ENCODE results near the gene IGFBP6.

The IGFBP6 gene, protein sequence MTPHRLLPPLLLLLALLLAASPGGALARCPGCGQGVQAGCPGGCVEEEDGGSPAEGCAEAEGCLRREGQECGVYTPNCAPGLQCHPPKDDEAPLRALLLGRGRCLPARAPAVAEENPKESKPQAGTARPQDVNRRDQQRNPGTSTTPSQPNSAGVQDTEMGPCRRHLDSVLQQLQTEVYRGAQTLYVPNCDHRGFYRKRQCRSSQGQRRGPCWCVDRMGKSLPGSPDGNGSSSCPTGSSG

DNA sequence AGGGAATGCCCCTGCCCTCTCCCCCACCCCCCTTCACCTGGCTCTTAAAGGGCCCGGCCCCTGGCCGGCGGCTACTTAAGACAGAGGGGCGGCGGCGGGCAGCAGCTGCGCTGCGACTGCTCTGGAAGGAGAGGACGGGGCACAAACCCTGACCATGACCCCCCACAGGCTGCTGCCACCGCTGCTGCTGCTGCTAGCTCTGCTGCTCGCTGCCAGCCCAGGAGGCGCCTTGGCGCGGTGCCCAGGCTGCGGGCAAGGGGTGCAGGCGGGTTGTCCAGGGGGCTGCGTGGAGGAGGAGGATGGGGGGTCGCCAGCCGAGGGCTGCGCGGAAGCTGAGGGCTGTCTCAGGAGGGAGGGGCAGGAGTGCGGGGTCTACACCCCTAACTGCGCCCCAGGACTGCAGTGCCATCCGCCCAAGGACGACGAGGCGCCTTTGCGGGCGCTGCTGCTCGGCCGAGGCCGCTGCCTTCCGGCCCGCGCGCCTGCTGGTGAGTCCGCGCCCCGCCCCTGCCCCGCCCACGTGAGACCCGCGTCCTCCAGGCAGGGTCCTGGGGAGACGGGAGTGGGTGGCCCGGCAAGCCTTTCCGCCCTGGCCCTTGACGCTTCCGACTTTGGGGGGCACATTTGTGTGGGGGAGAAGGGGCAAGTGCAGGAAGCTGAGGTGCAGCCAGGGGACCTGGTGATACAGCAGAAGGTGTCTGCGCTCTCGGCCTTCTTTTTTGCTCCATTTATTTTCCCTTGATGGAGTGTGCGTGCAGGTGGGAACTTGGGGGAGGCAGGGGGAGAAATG is at the start of gene IGFBP6:
IGFBP6 (plus strand) TSS at position 104 of the 790 bp plus-strand sequence; CDS start at position 155, 51 bp downstream.
- DNase-seq, result peak; percentile 85

DNA sequence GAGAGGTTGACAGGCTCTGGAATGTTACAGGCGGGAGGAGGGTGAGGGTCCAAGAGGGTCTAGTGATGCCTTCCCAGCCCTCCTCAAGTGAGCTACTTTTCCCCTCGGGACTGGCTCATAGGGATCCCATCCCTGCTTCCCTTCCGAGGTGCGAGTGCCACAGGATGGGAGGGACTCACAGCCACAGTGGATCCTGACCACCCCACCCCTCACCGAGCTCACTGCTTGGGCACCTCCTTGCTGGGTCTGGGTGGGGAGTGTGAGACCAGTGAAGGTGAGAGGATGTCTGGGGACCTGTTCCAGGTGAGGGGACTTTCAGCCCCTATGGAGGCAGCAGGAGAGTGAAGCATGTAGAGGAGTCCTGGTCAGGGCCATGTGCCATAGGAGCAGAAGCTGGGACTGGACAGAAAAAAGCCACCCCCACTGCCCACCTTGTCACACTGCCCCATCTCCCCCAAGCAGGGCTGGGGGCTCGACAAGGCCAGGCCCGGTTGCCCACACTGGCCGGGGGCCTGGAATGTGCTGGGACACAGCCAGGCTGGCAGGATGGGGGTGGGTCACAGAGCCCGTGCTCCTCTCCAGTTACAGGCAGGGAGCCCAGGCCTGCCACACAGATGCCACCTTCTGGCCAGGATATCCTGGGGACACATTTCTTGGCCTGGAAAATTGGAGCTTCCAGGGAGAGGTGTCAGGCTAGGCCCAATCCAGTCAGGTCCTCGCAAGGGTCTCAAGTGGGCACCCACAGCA is 49.3 kb upstream of the IGFBP6 start:
- no peak for DNase-seq

DNA sequence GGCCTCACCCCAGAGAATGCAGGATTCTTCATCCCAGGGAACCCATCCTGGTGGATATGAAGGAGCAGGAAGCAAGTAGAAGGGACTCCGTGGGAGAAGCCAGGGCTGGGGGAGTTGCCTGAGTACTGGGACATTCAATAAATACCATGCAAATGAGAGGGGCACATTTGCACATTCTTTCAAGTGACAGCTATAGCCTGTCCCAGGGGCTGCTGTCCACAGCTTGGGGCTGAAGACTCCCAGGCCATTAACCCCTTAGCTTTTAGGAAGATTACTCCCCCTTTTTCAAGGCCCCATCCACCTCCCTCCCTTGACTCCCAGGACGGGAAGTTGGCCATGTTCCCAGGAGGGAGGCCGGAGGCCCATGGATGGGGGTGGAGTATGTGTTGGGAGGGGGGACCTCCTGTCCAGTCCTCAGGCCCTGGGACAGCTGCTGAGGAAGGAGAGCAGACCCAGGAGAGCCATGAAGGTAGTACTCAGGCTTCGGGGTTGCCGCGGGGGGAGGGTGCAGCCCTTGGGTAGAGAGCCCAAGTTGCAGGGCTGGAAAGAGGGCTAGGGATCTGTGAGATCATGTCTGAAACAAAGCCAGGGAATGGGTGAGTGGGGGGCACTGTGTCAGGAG is 48.6 kb upstream of the IGFBP6 start:
- no peak for DNase-seq

DNA sequence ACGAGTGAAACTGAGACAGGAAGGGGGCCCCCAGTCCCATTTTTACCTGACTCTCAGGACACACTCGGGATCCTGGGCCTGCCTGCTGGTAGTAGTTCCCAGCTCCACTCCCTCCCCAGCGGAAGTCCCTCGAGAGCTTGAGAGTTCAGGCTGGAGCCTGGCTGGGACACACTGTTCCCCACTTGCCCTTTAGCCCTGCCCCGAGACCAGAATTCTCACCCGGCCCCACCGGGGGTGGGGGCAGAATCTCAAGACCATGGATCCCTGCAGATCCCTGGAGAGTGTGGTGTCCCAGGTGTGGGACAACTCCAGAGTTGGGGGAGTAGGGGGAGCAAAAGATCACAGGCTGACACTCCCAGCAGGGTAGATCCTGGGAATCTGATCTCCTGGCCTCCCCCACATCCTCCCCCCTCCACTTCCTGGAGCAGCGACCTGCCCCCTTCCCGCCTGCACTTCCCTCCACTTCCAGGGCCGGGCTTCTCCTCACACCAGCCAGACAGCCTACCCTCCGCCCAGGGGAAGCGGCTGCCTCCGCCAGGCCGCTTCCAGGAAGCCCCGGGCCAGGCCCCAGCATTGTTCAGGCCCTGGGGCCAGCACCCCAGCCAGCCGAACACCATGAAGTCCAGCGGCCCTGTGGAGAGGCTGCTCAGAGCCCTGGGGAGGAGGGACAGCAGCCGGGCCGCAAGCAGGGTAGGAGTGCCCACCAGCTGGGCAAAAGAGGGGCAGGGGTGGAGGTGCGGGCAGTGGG is 47.7 kb upstream of the IGFBP6 start, which contains the start of gene TNS2:
TNS2 (plus strand) TSS at position 495 of the 748 bp plus-strand sequence; CDS start at position 616, 121 bp downstream.
- DNase-seq, result no peak

DNA sequence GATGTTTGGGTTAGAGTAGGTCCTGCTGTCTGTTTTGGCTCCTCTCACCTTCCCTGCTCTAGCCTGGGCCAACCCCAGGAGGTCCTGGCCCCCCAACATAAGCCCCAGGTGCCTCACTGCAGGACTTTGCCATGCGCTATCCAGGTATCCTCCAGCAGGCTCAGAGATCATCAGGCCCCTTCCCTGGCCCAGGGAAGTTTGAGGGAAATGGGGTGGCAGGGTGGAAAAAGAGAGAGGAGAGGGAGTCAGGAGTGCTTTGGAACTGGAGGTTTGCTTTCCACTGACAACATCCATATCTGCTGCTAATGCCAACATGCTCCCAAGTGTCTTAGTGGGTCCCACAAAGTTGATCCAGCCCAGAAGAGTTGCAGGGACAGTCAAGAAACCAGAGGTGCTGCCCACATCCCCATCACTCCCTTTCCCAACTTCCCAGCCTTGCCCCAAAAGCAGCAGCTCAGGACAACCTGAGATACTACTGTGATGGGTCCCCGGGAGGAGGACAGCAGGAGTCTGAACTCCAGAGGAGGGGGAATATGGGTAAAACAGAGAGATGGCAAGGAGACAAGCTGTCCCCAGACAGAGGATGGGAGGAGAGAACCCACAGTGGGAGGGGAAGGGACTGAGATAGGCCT is 46.9 kb upstream of the IGFBP6 start:
- DNase-seq, result no peak

DNA sequence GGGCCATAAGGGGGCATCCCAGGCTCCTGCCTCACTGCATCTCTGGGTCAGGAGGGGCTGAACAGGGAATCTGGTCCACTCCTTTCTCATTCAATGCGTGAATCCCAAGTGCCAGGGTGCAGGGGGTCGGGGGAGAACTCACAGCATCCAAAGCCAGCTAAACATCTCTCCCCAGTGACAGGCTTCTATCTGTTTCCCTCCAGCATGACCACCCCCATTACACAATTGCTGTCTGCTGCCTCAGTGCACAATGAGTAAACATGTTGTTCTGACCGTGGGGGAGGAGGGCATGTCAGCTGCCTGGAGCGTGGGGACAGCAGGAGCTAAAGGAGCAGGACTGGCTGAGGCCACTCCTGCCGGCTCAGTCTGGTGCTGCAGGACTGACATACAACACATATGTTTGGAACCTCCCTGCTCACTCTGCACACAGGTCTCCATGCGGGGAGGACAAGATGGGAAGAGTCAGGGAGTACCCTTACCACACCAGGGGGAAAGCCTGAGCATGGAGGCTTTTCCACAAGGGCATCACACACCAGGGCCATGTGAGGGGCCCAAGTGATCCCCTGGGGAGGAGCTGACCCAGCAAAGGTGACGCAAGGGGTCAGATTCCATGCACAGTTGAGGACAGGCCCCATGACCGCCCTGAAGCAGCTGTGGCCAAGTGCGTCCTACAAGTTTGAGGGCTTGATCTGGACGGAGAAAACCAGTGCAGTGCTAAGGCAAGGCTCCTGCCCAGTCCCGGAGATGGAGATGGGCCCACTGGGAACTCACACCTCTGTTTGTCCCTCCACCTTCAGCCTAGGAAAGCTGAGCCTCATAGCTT is 46.2 kb upstream of the IGFBP6 start:
- DNase-seq, result no peak

DNA sequence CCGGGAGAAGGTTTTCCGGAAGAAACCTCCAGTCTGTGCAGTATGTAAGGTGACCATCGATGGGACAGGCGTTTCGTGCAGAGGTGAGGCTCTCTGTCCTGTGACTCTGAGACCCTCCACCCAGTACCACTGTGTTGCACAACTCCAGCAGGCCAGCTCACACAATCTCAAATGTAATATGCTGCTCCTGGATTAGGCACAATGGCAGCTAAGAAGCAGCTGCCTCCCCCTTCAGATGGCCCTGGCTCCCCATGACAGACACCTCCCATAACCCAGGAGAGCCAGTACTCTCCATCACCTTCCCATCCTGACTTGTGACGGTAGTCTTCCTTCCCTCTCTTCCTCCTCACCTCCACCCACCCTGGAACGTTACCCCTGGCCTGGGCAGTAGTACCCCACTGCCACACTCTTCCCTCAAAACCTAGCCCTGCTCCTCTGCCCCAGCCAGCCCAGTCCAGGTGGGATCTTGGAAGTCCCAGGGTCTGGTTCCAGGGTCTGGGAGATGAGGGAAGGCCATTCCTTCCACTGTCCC is 45.5 kb upstream of the IGFBP6 start:
- no peak for DNase-seq

DNA sequence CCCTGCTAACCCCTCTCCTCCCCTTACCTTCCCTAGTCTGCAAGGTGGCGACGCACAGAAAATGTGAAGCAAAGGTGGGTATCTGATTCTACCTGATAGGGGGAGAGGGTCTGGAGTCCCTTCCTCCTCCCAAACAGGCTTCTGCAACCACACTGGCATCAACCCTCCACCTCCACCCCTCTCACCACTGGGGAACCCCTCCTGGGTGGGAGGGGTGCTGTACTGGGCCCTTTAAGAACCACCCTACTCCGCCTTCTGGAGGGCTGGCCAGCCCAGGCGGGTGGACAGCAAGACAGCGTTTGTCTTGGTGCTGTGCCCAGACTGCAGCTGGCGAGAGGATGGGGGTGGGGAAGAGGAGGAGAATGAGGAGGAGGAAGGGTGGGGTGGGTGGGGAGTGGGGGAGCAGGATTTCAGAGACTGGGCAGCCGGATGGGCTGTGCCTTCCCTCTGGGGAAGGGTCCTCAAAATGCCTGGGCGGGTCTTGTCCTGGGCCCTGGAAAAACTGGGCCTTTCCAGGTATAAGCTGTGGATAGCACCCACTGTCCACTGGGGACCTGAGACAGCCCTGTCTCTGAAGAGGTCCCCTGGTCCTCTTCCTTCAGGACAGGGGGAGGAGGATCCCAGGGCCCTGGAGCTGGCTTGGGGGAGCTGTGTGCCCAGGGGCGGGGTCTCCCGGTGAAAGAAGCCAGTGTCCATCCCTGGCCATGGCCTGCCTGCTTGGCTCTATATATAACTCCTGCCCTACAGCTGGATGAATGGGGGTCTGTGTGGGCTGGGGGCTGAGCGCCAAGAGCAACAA is 44.8 kb upstream of the IGFBP6 start:
- DNase-seq, result peak; percentile 45

DNA sequence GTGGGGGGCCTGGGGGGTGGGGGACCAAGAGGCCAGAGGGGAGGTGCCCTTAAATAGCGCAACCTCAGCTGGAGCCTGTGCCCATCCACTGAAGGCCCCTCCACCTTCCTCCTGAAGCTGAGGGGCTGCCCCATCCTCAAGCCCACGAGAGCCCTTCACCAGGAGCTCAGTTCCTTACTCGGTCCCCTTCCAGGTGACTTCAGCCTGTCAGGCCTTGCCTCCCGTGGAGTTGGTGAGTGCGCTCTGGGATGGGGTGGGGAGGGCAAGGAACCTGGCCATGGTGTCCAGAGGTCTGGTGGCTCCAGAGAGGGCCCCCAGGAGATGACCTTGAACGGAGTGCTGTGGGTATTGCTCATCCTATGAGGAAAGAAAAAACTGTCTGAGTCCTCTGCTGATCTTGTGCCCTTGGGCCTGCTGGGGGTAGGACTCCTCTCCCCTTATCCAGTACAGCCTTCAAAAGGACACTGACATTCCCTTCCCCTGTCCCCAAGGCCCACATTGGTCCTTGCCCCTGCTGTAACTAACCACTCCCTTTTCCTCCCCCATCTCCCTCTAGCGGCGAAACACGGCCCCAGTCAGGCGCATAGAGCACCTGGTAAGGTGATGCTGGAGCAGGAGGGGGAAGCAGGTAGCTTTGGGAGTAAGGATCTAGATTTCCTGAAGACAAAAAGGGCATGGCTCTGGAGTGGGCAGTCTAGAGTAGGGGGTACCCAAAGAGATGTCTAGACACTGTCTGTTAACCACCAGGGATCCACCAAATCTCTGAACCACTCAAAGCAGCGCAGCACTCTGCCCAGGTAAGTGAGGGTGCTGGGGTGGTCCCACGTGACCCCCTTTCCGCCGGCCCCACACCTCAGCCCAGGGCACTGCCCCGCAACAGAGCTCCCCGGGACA is 44.0 kb upstream of the IGFBP6 start:
- peak; percentile 86 for DNase-seq

DNA sequence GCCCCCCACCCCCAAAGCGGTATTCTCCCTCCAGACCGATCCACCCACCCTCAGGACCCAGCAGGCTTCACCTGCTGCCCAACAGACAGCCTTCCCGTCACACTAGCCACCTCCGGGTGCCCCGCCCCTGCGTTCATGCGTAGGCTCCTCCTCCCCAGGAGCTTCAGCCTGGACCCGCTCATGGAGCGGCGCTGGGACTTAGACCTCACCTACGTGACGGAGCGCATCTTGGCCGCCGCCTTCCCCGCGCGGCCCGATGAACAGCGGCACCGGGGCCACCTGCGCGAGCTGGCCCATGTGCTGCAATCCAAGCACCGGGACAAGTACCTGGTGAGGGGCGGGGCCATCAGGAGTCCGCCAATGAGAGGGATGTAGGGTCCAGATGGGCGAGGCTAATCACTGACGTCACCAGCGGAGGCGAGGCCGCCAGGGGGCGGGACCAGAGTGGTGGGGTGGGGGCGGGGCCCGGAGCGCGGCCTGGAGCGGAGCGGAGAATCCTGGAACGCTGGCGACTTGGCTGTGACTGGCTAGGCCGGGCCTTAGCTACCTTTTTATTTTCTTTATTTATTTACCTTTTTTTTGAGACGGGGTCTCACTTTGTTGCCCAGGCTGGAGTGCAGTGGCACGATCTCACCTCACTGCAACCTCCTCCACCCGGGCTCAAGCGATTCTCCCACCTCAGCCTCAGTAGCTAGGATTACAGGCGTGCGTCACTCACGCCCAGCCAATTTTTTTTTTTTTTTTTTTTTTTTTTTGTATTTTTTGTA is 43.2 kb upstream of the IGFBP6 start:
- DNase-seq, result peak; percentile 97

DNA sequence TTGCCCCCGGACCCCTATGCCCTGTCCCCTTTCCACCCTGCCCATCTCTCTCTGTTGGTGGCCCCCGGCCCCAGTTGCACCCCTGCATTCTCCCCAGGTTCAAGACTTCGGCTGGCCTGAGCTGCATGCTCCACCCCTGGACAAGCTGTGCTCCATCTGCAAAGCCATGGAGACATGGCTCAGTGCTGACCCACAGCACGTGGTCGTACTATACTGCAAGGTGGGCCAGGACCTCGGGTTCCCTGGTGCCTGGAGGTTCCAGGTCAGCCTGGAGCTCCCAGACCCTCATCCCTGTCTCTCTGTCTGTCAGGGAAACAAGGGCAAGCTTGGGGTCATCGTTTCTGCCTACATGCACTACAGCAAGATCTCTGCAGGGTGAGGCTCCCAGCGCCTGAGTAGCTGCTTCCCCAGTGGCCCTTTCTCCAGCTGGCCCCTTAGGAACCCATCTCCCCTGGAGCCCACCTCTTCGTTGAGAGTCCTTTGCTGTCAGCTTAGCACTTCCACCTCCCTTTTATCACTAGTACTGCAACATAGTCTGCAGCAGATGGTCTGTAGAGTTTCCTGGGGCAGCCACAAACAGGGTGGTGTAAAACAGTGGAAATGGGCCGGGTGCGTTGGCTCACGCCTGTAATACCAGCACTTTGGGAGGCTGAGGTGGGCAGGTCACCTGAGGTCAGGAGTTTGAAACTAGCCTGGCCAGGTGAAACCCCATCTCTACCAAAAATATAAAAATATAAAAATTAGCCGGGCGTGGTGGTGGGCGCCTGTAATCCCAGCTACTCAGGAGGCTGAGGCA is 41.8 kb upstream of the IGFBP6 start:
- peak; percentile 61 for DNase-seq

DNA sequence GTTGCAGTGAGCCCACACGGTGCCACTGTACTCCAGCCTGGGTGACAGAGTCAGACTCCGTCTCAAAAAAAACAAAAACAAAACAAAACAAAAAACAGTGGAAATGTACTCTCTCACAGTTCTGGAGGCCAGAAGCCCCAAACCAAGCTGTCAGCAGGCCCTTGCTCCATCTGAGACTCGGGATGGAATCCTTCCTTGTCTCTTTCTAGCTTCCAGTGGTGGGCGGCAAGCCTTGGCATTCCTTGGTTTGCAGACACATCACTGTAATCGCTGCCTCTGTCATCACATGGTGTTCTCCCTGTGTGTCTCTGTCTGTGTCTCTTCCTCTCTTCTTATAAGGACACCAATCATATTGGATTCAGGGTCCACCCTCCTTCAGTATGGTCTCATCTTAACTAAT is 41.2 kb upstream of the IGFBP6 start:
- DNase-seq, result peak; percentile 57

DNA sequence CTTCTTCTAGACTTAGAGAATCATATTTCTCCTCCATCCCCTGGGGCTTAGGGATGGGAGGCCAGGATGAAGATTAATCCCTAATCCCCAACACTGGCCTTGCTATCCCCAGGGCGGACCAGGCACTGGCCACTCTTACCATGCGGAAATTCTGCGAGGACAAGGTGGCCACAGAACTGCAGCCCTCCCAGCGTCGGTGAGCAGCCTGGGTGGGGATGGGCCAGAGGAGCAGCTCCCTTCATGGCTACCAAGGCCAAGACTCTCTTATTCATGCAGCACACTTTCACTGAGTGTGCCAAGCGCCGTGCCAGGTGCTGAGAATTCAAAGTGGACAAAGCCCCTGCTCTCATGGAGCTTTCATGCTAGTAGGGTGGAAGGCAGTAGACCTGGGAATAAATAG is 40.6 kb upstream of the IGFBP6 start:
- DNase-seq, result peak; percentile 58

DNA sequence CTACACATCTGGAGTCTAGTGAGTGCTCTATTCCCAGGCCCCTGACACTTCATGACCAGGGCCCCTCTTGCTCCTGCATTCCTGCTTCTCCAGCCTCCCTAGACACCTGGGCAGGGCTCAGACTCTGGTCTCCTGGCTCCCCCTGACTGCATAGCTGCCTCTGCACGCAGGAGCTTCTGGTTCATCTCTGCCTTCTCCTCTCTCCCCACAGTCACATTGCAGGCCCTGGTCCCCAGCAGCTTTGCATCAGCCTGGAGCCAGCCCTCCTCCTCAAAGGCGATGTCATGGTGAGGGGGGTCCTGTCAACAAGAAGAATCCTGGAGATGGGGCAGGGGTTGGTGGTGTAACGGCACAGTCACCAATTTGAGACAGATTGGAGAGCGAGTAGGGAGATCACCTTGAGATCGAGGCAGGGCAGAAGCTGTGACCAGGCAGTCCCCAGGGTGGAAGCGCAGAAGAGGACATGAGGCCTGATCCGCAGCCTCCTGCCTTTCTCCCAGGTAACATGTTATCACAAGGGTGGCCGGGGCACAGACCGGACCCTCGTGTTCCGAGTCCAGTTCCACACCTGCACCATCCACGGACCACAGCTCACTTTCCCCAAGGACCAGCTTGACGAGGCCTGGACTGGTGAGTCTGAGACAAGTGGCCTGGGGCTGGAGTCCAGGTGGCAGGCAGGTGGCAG is 39.5 kb upstream of the IGFBP6 start:
- DNase-seq, result peak; percentile 62

DNA sequence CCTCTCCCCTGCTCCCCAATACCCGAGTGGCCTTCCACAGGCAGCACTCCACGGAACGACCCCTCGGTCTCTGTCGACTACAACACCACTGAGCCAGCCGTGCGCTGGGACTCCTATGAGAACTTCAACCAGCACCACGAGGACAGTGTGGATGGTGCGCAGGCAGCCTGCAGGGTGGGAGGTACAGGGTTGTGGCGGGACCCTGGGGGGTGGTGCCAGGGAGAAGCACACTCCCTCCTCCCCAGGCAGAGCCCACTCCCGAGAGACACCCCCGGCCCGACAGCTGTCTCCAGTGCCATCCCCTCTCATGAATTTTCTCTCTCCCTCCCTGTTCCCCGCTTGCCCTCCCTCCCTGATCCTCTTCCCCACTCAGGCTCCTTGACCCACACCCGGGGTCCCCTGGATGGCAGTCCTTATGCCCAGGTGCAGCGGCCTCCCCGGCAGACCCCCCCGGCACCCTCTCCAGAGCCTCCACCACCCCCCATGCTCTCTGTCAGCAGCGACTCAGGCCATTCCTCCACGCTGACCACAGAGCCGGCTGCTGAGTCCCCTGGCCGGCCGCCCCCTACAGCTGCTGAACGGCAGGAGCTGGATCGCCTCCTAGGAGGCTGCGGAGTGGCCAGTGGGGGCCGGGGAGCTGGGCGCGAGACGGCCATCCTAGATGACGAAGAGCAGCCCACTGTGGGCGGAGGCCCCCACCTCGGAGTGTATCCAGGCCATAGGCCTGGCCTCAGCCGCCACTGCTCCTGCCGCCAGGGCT is 38.6 kb upstream of the IGFBP6 start:
- DNase-seq, result peak; percentile 50
